Measurements from ENCODE around the gene DAPK1.

Gene DAPK1

GRCh38 chr9:87497604-87498045 lies at the start of gene DAPK1:
DAPK1 (plus strand) TSS chr9:87497867; CDS start chr9:87499078, 1,211 bp downstream.
- DNase-seq = no peak

- no peak for DNase-seq
Observed at GRCh38 chr9:87451149-87451548, 46.5 kb upstream of the DAPK1 start.

GRCh38 chr9:87455407-87455806 lies 42.3 kb upstream of the DAPK1 start:
- no peak for DNase-seq

- no peak for DNase-seq
Observed at GRCh38 chr9:87461256-87461655, 36.4 kb upstream of the DAPK1 start.

- DNase-seq = no peak
Observed at GRCh38 chr9:87464110-87464991, 33.3 kb upstream of the DAPK1 start.

GRCh38 chr9:87464992-87465378 lies 32.7 kb upstream of the DAPK1 start:
- no peak for DNase-seq

GRCh38 chr9:87465816-87466215 lies 31.9 kb upstream of the DAPK1 start:
- no peak for DNase-seq

- no peak for DNase-seq
Observed at GRCh38 chr9:87467187-87467586, 30.5 kb upstream of the DAPK1 start.

- no peak for DNase-seq
Observed at GRCh38 chr9:87469793-87470465, 27.7 kb upstream of the DAPK1 start.

GRCh38 chr9:87471746-87472145 lies 25.9 kb upstream of the DAPK1 start:
- no peak for DNase-seq

GRCh38 chr9:87475463-87475862 lies 22.2 kb upstream of the DAPK1 start:
- DNase-seq = no peak

GRCh38 chr9:87478226-87478992 lies 19.3 kb upstream of the DAPK1 start:
- DNase-seq = no peak

GRCh38 chr9:87479801-87480201 lies 17.9 kb upstream of the DAPK1 start:
- DNase-seq = no peak

GRCh38 chr9:87481890-87482855 lies 15.5 kb upstream of the DAPK1 start:
- no peak for DNase-seq

- DNase-seq = no peak
Observed at GRCh38 chr9:87490225-87490624, 7.4 kb upstream of the DAPK1 start.

GRCh38 chr9:87490907-87491306 lies 6.8 kb upstream of the DAPK1 start:
- no peak for DNase-seq

GRCh38 chr9:87491523-87491922 lies 6.1 kb upstream of the DAPK1 start:
- no peak for DNase-seq

GRCh38 chr9:87492642-87493041 lies 5.0 kb upstream of the DAPK1 start:
- DNase-seq = no peak

GRCh38 chr9:87494970-87495471 lies 2.6 kb upstream of the DAPK1 start:
- DNase-seq = no peak

GRCh38 chr9:87497080-87497603 lies 525 bp upstream of the DAPK1 start:
- DNase-seq = no peak

GRCh38 chr9:87498046-87498810 lies 561 bp downstream of the DAPK1 start:
- DNase-seq = no peak

All from NCI-H524 treated with DMSO at 0.1 percent for 48 hours (cell line).